AG09309 (cell line): Measurements from ENCODE around the gene TUBGCP2.
A peak's percentile ranks its signal among the peaks of the same experiment; 100 is the strongest.

Experiments
- DNase-seq: peaks from one replicate; pipeline ENCODE4 v3.0.0-alpha.2; 2010; ENCODE audit warnings: low read depth
- H3K4me3 ChIP-seq: 2 replicates; pipeline ENCODE4 v1.5.1; 2011; ENCODE audit warnings: mild to moderate bottlenecking, low read depth, low read length, moderate library complexity; ENCODE audit not compliant: control insufficient read depth
- TF ChIP-seq, protein P1 (sequence below): IDR thresholded peaks from 2 replicates; pipeline ENCODE4 v1.5.1; 2011; ENCODE audit warnings: mild to moderate bottlenecking, low read depth, low read length, inconsistent platforms; ENCODE audit not compliant: insufficient read depth, control insufficient read depth; ENCODE audit errors: missing control alignments

TUBGCP2 gene

GRCh38 chr10:133260895-133261725, 47.6 kb downstream of the TUBGCP2 start:
- peak overlapping the region; percentile 44 for H3K4me3 ChIP-seq
- TF ChIP-seq, protein P1, sequence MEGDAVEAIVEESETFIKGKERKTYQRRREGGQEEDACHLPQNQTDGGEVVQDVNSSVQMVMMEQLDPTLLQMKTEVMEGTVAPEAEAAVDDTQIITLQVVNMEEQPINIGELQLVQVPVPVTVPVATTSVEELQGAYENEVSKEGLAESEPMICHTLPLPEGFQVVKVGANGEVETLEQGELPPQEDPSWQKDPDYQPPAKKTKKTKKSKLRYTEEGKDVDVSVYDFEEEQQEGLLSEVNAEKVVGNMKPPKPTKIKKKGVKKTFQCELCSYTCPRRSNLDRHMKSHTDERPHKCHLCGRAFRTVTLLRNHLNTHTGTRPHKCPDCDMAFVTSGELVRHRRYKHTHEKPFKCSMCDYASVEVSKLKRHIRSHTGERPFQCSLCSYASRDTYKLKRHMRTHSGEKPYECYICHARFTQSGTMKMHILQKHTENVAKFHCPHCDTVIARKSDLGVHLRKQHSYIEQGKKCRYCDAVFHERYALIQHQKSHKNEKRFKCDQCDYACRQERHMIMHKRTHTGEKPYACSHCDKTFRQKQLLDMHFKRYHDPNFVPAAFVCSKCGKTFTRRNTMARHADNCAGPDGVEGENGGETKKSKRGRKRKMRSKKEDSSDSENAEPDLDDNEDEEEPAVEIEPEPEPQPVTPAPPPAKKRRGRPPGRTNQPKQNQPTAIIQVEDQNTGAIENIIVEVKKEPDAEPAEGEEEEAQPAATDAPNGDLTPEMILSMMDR, result no peak
- DNase-seq, result no peak

DNA sequence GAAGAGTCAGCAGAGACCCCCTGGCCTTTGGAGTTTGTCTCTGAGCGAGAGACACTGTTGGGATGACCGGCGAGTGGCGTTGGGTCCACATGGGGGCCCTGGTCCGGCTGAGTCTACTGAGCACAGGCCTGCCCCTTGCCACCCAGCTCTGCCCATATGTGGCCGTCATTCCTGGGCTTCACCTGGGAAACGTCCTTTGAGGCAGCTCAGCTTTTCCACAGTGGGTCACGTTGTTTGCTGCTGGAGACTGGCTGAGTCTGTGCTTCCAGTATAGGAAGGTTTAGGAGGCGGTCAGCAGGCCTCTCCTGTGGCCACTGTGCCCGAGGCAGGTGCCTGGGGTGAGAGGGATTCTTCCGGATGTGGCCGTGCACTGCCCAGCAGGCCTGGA, 49.1 kb downstream of the TUBGCP2 start:
- DNase-seq, result no peak
- no peak overlapping the region for H3K4me3 ChIP-seq
- TF ChIP-seq, protein P1, result no peak

DNA sequence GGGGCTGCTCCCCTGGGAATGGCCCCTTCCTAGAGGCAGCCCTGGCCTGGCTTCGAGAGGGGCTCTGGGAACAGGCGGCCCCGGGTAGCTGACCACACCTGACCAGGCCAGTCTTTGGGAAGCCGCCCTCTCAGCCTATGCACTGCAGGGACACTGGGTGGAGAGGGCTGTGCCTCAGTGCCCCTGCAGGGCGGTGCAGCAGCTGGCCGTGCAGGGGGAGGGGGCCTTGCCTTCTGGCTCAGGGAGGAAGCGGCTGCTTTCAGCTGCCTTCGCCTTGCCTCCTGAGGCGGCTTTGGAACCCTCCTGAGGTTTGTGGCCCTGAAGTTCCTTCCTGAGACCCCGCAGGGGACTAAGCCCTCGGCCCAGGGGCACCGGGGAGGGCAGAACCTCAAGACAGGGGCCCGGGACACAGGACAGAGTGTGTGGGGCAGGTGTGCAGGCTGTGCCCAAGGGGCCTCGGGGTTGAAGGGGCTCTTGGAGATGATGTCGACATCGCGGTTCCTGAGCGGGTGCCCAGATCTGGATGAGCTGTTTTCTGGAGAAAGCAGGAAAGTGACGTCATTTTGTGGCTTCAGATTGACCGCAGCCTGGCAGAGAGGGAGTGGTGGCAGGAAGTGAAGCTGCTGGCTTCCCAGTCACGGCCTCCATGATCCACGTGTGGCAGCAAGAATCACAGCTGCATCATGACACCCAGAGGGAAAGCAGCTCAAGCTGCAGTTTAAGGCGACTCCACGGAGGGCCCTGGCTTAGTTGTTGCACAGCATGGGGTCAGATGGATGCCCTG, 49.7 kb downstream of the TUBGCP2 start:
- no peak overlapping the region for H3K4me3 ChIP-seq
- DNase-seq, result peak; percentile 98
- TF ChIP-seq, protein P1, result no peak

GRCh38 chr10:133258066-133258817, 50.4 kb downstream of the TUBGCP2 start:
- no peak for DNase-seq
- H3K4me3 ChIP-seq, result no peak overlapping the region
- TF ChIP-seq, protein P1, result no peak

DNA sequence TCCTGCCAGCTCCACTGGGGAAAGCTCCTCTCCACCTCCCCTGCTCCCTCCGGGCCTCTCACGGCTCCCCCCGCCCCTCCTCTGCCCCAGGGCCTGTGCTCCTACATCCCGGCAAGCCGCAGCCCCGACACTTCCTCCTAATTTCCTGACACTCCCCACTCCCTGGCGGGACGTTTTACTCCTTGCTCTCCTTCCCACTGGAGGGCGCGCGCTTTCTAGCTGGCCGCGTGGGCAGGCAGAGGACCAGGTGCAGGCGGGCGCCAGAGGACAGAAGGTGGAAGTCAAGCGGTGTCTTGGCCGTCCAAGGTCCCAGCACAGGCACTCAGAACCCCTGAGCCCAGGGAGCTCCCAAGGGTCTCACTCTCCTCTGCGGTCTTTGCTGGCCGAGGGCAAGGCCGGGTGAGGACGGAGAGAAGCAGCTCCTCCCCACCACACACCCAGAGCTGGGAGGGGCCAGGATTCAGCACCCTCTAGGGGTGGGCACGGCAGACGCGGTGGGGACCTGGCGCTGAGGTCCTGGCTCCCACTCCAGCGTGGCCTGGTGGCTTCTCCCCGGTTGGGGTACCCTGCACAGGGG, 51.1 kb downstream of the TUBGCP2 start:
- TF ChIP-seq, protein P1, result peak; percentile 2
- DNase-seq, result no peak
- H3K4me3 ChIP-seq, result no peak overlapping the region

- TF ChIP-seq, protein P1, result no peak
- DNase-seq, result no peak
- H3K4me3 ChIP-seq, result no peak overlapping the region
These were observed 53.3 kb downstream of the TUBGCP2 start for GRCh38 chr10:133255323-133255722.
